ENCODE results near the gene JAG1. TPM values are rescaled to one million over a fixed set of nuclear protein-coding genes. Genes with fewer than 3 reads are reported as not detected.

The JAG1 gene
- polyA plus RNA-seq, 4 donors, result 141 to 243 (median 176) TPM

DNA sequence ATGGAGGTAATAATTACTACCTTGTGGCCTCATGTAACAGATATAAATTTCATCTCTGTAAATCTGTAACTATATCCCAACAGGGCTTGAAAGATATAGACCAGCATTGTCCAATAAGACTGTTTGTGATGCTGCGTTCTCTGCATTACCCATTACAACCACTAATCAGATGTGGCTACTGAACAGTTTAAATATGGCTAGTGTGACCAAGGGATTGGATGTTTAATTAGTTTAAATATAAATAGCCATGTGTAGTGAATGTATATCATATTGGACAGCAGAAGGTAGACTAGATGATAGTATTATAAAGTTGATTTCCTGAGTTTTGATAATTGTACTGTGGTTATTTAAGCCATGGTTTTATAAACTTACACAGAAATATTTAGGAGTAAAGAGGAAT, 27.8 kb upstream of the JAG1 start:
- DNase-seq (ENCODE audit: low read depth in 4 of 4, low spot score in 2 of 4), result no peak

DNA sequence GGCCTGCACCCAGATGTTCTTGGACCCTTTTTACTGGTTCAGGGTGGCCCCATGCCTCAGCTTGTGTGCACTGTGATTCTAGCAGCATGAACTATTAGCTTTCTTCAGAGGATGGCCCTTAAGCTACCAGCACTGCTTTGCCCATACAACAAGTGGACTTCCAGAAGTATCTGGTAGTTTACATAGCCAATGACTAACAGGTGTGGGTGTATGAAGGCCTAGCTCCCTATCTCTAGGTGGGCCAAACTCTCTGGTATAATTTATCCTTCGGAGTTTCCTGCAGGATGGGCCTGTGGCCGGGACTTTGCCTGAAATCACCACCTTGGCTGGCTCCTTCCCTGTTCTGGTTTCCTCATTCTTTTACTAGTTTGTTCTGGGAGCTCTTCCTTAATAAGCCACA, 26.1 kb upstream of the JAG1 start:
- no peak for DNase-seq (ENCODE audit: low read depth in 4 of 4, low spot score in 2 of 4)

DNA sequence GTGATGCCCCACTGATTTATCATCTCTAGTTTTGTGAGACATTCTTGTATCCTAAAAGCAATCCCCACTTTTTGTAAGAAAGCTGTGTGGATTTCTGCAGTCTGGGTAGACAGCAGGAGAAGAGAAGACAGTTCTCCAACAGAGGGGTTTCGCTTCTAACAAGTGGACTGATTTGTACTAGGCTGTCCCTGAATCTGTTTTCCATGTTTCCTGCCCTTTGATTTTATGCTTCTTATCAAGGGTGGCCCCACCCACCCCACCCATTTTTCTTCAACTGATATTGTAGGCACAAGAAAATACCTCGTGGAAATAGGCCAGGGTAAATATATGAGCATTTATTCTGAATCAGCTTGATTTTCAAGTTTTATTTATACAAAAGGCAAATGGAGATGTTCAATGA, 25.7 kb upstream of the JAG1 start:
- no peak for DNase-seq (ENCODE audit: low read depth in 4 of 4, low spot score in 2 of 4)

DNA sequence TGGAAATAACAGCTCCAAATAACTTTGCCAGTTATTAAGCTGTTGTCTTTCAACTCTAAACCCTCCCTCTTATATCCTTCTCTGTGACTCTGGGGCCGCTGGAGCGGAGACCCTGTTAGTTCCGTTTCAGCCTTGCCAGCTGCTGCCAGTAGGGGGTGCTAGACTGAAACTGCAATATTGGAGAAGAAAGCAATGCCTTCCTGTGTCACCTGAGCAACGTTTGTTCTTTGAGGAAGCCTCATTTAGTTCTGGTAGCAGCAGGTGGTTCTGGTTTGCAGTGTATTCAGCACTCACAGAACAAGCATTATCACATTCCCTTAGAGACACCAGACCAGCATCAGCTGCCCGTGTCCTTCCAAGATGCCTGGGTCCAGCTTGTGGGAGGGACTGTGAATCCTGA, 22.9 kb upstream of the JAG1 start:
- DNase-seq (ENCODE audit: low read depth in 4 of 4, low spot score in 2 of 4), result no peak

DNA sequence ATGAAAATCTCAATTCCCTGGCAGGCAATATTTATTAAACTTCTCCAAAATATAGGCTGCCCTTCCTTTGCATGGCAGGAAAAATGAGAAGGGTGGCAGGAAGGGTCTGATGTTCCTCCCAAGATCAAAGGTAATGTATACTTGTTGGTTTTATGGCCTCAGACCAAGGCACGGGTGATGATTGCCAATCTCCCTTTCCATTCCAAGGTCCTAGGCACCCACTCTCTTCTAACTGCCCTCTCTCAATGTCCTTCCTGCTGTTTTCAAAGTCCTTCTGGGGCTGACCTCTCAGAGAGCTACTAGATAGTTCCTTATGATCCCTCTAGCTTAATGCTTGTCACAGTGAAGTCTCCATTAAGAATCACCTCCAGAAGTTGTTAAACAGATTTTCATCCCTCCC, 15.6 kb upstream of the JAG1 start:
- DNase-seq (ENCODE audit: low read depth in 4 of 4, low spot score in 2 of 4), result no peak

DNA sequence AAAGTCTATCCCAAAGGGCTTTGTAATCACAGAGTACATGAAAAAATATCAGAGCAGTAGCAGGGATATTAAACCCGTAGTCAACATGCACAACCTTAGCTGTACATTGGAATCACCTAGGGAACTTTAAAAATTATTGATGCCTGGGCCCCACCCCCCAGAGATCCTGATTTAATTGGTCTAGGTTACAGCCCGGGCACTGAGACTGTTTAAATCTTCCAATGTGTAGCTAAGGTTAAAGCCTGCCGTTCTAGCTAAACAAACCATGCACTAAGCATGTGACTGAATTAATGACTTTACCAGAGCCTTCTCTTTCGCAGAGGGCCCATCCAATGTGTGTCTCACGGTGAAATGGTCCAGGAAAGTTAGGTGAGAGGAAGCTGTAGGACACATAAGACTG, 14.1 kb upstream of the JAG1 start:
- DNase-seq (ENCODE audit: low read depth in 4 of 4, low spot score in 2 of 4), result no peak

DNA sequence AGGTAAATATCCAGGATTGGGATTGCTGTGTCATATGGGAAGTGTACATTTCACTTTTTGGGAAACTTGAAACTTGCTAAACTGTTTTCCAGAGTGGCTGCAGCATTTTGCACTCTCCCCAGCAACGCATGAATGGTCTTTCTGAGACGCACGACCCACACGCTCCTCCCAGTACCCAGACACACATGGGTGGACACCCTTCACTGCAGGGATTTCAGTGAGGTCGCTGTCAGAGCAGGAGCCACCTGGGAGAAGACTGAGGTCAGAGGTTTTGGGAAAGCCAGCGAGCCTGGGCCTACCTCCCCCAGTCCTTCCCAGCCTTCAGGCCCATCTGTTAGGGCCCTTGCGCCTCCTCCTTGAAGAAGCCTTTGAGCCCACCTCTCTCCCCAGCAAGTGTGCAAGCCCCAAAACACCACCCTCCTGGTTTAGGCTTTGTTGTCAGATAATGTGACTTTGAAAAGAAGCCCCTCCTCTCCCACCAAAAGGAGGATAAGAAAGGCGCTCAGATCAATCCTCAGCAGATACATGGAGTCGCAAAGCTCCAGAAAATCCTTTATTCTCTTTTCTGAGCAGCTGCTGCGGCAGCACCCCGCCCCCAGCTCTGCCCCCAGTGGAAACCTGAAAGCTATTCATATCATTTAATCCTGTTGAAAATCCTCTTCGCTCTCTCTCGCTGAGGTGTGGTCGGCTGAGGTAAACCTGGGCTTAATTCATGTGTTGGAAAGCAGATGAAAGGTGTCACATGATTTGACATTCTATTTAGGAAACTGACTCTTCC, 12.7 kb upstream of the JAG1 start:
- no peak for DNase-seq (ENCODE audit: low read depth in 4 of 4, low spot score in 2 of 4)

DNA sequence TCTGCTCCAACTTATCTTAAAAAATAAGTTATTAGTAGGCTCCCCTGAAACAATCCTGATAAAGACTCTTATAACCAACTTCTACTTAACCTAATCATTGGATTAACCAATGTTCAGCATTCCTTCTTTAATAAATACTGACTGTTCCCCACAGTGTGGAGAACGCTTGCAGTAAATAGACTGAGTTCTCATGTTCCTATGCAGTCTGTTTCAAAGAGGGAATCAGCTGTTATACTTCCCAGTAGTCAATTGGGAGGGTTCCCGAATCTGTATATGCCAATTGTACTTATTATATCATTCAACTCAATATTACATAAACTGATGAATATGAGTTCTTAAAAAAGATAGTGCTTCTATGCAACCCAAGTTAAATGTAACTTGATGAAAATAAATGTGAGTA, 9.7 kb upstream of the JAG1 start:
- DNase-seq (ENCODE audit: low read depth in 4 of 4, low spot score in 2 of 4), result no peak

DNA sequence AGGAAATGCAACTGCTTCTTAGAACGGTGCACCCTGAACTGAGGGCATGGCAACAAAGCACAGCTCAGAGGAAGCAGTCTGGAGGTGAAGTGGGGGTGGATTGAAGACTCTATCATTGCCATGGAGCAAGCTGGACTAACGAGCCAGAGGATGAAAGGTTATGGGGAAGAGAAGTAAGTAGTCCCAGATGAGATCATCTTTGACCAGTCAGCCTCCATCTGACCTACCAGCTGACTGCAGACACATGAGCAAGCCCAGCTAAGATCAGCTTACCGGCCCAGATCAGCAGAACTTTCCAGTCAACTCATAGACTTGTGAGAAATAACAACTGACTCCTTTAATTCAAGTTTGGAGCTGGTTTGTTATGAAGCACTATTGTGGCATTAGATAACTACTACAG, 9.1 kb upstream of the JAG1 start:
- DNase-seq (ENCODE audit: low read depth in 4 of 4, low spot score in 2 of 4), result no peak

DNA sequence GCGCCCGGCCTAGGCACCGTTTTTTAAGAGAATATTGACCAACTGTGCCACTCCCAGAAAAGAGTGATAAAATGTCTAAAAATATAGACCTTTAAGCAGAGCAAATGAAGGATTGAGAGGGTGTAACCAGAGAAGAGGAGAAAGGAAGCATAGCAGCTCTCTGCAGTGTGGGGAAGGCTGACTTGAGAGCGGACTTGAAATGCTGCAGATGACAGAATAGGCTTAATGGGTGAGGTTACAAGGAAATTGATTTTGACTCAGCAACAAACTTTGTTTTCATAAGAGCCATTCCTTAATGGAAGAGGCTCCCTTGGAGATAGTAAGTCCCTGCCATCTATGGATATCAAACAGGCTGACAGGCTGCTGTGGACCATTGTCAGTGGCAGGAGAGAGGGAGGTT, 7.7 kb upstream of the JAG1 start:
- no peak for DNase-seq (ENCODE audit: low read depth in 4 of 4, low spot score in 2 of 4)

DNA sequence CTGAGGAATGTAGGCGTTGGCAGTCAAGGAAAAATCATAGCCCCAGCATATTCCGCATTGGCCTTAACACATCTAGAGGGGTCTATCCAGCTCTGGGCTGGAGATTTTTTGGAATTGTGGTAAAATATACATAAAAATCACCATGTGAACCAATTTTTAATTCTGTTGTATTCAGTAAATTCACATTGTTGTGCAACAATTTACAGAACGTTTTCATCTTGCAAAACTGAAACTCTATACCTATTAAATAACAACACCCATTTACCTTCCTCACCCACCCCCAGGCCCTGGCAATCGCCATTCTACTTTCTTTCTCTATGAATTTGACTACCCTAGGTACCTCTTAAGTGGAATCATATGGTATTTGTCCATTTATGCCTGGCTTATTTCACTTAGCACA, 6.8 kb upstream of the JAG1 start:
- DNase-seq (ENCODE audit: low read depth in 4 of 4, low spot score in 2 of 4), result no peak

DNA sequence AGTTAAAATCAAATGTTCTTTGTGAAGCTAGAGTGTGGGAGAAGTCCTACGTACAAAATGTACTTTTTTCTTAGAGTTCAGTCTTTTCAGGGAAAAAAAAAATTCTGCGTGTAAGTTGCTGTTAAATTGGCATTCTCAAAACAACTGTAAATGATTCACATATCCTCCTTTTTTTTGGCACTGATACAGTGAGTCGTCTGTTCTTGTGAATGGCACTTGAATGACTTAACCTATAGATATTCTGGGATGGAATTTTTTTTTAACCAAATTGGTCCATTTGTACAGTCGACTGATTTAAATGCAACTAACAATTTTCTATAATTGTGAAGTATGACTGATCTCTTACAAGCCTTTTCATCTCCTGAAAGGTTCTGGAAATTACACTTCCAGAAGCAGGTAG, 5.5 kb upstream of the JAG1 start:
- DNase-seq (ENCODE audit: low read depth in 4 of 4, low spot score in 2 of 4), result no peak

DNA sequence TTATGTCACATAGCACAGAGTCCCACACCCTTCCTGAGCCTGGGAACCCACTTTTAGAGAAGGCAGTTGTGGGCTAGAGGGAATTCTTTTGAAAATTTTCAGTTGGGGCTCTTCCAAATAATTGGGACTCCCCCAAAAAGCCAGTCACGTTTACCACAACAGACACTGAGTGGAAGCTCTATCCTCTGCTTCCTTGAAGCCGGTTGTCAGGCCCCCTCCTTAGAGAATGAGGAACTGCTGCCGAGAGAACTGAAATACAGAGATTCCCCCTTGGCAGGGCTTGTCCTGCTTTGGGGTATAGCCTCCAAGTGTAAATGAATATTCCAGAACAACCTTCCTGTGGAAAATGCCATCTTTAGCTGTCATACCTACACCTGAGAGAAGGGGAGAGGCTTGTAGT, 2.7 kb upstream of the JAG1 start:
- no peak for DNase-seq (ENCODE audit: low read depth in 4 of 4, low spot score in 2 of 4)

DNA sequence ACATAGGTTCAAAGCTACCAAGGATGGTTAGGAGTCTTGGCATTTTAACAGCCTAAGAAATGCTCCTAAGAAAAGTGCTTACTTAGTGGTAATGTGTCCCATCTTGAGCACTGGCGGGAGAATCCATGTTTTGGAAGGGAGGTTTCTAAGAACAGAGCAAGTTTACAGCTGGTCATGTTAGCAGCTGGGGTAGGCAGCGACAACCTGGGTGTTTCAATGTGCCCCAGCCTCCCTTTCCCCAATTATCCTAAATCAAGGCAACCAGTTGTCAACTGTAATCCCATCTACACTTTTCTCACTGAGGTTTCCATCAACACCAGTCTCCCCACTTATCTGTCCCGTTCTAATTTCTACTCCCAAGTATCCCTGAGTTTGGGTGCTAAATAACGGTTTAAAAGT, 1.6 kb upstream of the JAG1 start:
- no peak for DNase-seq (ENCODE audit: low read depth in 4 of 4, low spot score in 2 of 4)

DNA sequence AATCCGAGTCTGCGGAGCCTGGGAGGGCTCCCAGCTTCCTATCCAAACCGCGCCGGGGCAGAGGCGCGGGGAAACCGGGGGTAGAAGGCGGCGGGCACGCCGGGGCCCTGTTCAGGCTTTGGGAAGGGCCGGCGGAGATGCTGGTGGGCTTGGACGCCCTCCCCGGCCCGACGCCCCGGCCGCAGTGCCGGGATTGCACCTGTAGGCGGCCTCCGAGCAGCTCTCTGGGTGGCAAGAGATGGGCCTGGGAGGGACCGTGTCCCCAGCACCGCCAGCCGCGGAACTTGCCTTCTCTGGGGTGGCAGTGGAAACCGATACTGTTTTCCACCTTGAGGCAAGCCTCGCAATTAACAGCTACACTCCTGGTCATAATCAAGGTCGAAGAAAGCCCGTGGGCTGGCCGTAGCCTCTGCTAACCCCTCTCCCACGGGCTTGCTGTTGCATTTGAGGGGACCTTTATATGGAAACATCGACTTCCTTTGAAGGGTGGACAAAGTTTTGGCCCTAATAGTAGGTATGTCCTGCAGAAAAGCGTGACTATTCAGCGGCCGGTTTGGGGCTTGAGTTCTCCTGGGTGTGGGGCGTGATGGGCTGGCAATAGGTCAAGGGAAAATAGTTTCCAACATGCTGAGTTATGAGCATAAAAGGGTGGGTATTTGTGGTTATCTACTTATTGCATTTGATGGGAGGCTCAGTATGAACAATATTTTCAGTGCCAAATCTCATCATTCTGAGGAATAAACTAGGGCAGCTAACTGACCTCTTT, 1.1 kb upstream of the JAG1 start:
- peak in 1 of 4 donors; percentile 69 for DNase-seq (ENCODE audit: low read depth in 4 of 4, low spot score in 2 of 4)

DNA sequence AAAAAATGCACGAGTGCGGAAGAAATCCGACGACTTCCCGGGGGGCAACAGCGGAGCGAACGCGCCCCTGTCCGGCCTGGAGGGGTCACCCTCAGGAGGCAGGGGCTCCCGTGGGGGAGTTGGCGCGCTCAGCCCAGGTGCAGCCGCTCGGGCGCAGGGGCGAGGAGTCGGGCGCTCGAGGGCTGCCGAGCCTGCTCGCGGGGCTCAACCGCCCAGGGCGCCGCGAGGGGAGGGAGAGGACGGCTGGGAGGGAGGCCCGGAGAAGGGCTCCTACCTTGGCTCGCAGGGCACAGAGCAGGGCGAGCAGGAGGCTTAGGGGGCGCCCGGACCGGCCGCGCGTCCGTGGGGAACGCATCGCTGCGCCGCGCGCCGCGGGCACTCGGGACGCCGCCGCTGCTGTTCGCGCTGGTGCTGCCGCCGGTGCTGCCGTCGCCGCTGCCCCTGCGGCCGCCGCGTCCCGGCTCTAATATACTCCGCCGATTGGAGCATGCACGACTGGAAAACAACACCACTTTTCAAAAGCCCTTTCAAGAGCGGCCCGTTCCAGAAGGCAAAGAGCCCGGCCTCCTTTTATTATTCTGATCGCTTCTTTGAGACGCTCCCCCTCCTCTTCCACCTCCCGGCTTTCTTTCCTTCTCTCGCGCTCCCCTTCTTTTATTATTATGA, 490 bp downstream of the JAG1 start:
- no peak for DNase-seq (ENCODE audit: low read depth in 4 of 4, low spot score in 2 of 4)

DNA sequence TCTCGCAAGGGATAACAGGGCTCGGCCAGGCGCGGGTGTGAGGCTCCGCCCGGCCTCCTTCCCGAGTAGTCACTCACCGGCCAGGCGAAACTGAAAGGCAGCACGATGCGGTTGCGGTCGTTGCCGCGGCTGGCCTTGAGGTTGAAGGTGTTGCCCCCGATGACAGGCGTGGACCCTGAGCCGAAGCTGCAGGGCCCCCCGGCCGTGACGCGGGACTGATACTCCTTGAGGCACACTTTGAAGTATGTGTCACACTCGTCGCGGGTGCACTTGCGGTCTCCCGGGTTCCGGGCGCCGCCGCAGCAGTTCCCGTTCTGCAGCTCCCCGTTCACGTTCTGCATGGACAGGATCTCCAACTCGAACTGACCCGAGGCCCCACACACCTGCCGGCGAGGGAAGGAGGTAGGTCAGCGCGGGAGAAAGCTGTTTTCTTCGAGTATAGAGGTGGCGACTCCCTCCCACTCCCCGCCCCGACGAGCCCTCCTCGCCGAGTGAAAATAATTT, 1.1 kb downstream of the JAG1 start:
- no peak for DNase-seq (ENCODE audit: low read depth in 4 of 4, low spot score in 2 of 4)

DNA sequence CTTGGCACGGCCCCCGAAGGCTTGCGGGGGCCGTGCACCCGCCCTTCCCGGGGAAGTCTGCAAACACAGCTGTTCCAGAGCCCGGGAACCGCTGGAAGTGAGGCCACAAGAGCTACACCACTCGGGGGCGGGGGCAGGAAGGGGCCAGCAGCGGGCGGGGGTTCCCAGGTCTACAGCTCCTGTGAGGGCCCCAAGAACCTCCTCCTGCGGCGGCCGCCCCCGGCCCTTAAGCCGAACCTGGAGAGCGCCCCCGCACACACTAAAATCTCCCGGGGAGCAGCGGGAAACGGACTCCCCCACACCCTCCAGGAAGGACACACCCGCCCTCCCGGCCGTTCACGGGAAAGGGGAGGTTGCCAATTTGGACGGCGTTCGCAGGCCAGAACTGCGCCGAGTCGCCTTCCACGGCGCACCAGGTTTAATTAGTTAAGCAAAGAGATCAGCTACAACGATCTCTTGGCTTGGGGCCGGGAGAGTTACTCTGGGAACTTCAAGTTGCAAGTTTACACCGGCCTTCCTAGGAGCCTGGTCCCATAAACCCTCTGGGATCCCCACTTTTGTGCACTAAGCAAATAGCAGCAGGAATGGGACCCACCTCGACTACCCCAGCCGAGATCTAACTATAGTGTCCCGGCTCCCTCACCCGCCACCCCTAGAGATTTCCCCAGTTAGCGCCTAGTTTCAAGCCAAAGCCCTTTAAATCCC, 1.7 kb downstream of the JAG1 start:
- DNase-seq (ENCODE audit: low read depth in 4 of 4, low spot score in 2 of 4), result no peak

DNA sequence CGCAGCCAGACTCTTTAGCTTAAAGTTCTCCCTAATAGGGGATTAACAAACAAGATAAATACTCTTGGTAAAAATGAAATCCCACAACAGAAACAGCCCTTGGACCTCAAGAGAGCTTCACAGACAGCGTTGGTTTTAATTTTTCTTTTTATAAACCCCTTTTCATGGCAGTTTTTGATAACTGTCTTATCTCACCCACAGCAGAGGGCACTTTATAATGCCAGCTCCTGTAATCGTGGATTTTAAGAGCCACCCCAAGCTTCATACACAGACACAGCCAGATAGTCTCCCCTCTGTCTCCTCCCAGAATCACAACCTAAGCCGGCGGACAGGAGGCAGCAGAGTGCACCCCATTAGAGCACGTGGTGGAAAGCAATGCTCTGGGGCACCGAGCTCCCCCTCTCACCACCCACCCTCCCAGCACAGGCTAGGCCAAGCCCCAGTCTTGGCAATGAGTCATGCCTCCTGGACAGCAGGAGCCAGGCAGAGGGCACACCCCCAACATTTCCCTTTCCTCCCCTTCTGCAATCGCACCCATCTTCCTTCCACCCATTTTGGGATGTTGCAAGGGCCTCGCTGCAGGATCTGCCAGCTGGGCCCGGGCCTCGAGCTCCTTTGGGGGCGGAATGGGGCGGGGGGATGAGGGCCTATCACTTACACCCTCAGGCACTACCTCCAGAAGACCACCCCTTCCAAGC, 2.4 kb downstream of the JAG1 start:
- DNase-seq (ENCODE audit: low read depth in 4 of 4, low spot score in 2 of 4), result no peak

DNA sequence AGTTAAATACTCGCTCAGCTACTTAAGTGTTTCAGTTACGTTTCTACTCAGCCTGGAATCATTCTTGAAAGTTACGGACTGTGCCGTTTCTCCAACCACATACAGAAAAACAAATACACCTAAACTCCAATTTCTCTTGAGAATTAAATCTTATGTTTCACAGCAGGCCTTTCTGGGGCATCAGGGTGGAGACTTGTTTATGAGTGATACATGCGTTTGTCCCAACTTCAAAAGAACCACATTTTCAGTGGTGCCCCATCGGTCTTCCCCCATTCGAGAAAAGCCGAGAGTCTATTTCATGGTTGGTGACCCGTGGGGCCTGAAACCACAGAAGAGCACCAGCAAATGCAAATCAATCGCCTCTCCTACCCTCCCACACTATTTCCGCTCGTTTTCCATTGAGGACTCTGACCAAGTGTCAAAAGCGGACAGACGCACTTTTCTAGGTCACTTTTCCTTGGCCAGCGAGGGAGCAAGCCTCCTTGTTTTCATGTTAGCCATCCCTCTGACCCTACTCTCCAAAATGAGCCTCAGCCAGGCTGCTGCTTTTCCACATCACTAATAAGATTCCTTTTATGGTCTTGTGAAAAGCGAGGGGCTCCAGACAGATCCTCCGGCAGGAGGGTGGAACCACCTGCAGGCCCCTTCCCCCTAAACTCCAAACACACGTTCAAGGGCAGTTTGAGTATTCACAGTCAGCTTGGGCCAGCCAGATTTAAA, 3.1 kb downstream of the JAG1 start:
- DNase-seq (ENCODE audit: low read depth in 4 of 4, low spot score in 2 of 4), result no peak

All from left renal cortex interstitium (tissue), 4 donors.